CD4-positive, alpha-beta T cell treated with Interleukin-17A for 4 hours (primary cell): Measurements from ENCODE around the gene TMEM131.
"Not testable (repeated sequence)": the region's sequence is repeated elsewhere in the genome, so short reads cannot be mapped to it uniquely, and the experiment has no call there.

Experiments used
- DNase-seq: peaks from one replicate; pipeline ENCODE4 v3.0.0-alpha.2; 2020; ENCODE audit warnings: mixed read lengths

TMEM131 gene

GRCh38 chr2:97952357-97952756, 43.4 kb downstream of the TMEM131 start:
- DNase-seq: no peak

- no peak for DNase-seq
Observed at GRCh38 chr2:97951155-97951680, 44.5 kb downstream of the TMEM131 start.

GRCh38 chr2:97950329-97951154, 45.2 kb downstream of the TMEM131 start:
- DNase-seq: no peak

- DNase-seq: no peak
Observed at GRCh38 chr2:97948926-97949325, 46.8 kb downstream of the TMEM131 start.

GRCh38 chr2:97945791-97946190, 50.0 kb downstream of the TMEM131 start:
- DNase-seq: no peak

GRCh38 chr2:97936881-97937280, 58.9 kb downstream of the TMEM131 start:
- DNase-seq: no peak

GRCh38 chr2:97936199-97936598, 59.5 kb downstream of the TMEM131 start:
- DNase-seq: no peak

GRCh38 chr2:97935719-97936161, 60.0 kb downstream of the TMEM131 start:
- no peak for DNase-seq

- no peak for DNase-seq
Observed at GRCh38 chr2:97932975-97933662, 62.6 kb downstream of the TMEM131 start.

- no peak for DNase-seq
Observed at GRCh38 chr2:97931858-97932225, 63.9 kb downstream of the TMEM131 start.

- no peak for DNase-seq
Observed at GRCh38 chr2:97931118-97931857, 64.5 kb downstream of the TMEM131 start.

GRCh38 chr2:97928591-97928990, 67.2 kb downstream of the TMEM131 start:
- no peak for DNase-seq

GRCh38 chr2:97926946-97927345, 68.8 kb downstream of the TMEM131 start:
- no peak for DNase-seq

GRCh38 chr2:97924194-97924593, 71.6 kb downstream of the TMEM131 start:
- DNase-seq: no peak

GRCh38 chr2:97919858-97920257, 75.9 kb downstream of the TMEM131 start:
- DNase-seq: no peak

- no peak for DNase-seq
Observed at GRCh38 chr2:97918818-97919217, 76.9 kb downstream of the TMEM131 start.

GRCh38 chr2:97917668-97918067, 78.1 kb downstream of the TMEM131 start:
- not testable (repeated sequence) for DNase-seq

GRCh38 chr2:97914691-97915213, 81.0 kb downstream of the TMEM131 start:
- DNase-seq: no peak

- no peak for DNase-seq
Observed at GRCh38 chr2:97913846-97914245, 81.9 kb downstream of the TMEM131 start.

GRCh38 chr2:97911922-97912575, 83.7 kb downstream of the TMEM131 start:
- no peak for DNase-seq

GRCh38 chr2:97911206-97911921, 84.4 kb downstream of the TMEM131 start:
- DNase-seq: no peak
